NCI-H1417 (cell line): ENCODE measurements around the gene BAZ2B.

ENCODE experiments used
- DNase-seq, 3 experiments: peaks; one replicate each; lab custom pipeline; 2025; lab: John Stamatoyannopoulos, UW

BAZ2B gene

GRCh38 chr2:159462201-159462785 is 154.1 kb downstream of the BAZ2B start:
- no peak for DNase-seq

- no peak for DNase-seq
These were observed 155.3 kb downstream of the BAZ2B start for GRCh38 chr2:159461076-159461475.

- no peak for DNase-seq
These were observed 156.1 kb downstream of the BAZ2B start for GRCh38 chr2:159460227-159460626.

- DNase-seq, result no peak
These were observed 157.1 kb downstream of the BAZ2B start for GRCh38 chr2:159459279-159459678.

- no peak for DNase-seq
These were observed 158.8 kb downstream of the BAZ2B start for GRCh38 chr2:159457589-159457988.

GRCh38 chr2:159456500-159457426 is 159.6 kb downstream of the BAZ2B start:
- DNase-seq, result no peak

- DNase-seq, result no peak
These were observed 160.9 kb downstream of the BAZ2B start for GRCh38 chr2:159455330-159455918.

- no peak for DNase-seq
These were observed 162.2 kb downstream of the BAZ2B start for GRCh38 chr2:159454185-159454584.

GRCh38 chr2:159450180-159450579 is 166.2 kb downstream of the BAZ2B start:
- DNase-seq, result no peak

GRCh38 chr2:159449504-159450124 is 166.7 kb downstream of the BAZ2B start:
- no peak for DNase-seq

GRCh38 chr2:159446817-159447216 is 169.5 kb downstream of the BAZ2B start:
- DNase-seq, result no peak

- no peak for DNase-seq
These were observed 170.1 kb downstream of the BAZ2B start for GRCh38 chr2:159446201-159446600.

GRCh38 chr2:159445307-159445706 is 171.0 kb downstream of the BAZ2B start:
- DNase-seq, result no peak

GRCh38 chr2:159444754-159445153 is 171.6 kb downstream of the BAZ2B start:
- no peak for DNase-seq

- peak in 1 of 3 experiments; percentile 0 for DNase-seq
These were observed 174.0 kb downstream of the BAZ2B start for GRCh38 chr2:159442159-159442852.

- DNase-seq, result no peak
These were observed 175.2 kb downstream of the BAZ2B start for GRCh38 chr2:159441182-159441581.

- DNase-seq, result no peak
These were observed 176.9 kb downstream of the BAZ2B start for GRCh38 chr2:159439421-159439820.

- no peak for DNase-seq
These were observed 177.5 kb downstream of the BAZ2B start for GRCh38 chr2:159438720-159439353.

GRCh38 chr2:159438284-159438683 is 178.1 kb downstream of the BAZ2B start:
- no peak for DNase-seq

GRCh38 chr2:159432610-159433009 is 183.7 kb downstream of the BAZ2B start:
- DNase-seq, result no peak

- DNase-seq, result no peak
These were observed 189.3 kb downstream of the BAZ2B start for GRCh38 chr2:159427048-159427447.
